H1 (cell line): ENCODE results near the gene PRPH2. TPM values are rescaled to one million over a fixed set of nuclear protein-coding genes. Genes with fewer than 3 reads are reported as not detected.

ENCODE experiments used
- CTCF ChIA-PET: fragments of 300-600 bp; sonication (Branson Sonifier 250); formaldehyde crosslinking; loops from one replicate; lab custom pipeline; 2021; ENCODE audit not compliant: partially characterized antibody; lab: Charles Lee
- POLR2A ChIA-PET: fragments of 300-600 bp; sonication (Branson Sonifier 250); formaldehyde crosslinking; loops from one replicate; lab custom pipeline; 2021; ENCODE audit warnings: inconsistent platforms; ENCODE audit not compliant: partially characterized antibody; lab: Charles Lee
- DNase-seq, 2 experiments: peaks; one replicate each; pipeline versions ENCODE4 v3.0.0 to v3.0.0-alpha.2; 2010 to 2022; ENCODE audit warnings: low spot score in 2 of 2, low read depth in 1 of 2, mixed read lengths in 1 of 2
- FAIRE-seq: peaks from 2 replicates; lab custom pipeline; 2011; peaks lifted over from hg19 to GRCh38; lab: Jason Lieb, UNC
- H2AFZ ChIP-seq: 2 replicates; pipeline ENCODE4 v1.8.1; 2012; ENCODE audit warnings: low read length, inconsistent platforms
- H2AK5ac ChIP-seq: 2 replicates; pipeline ENCODE4 v1.6.1; 2013; ENCODE audit warnings: low read depth, low read length
- H2BK120ac ChIP-seq: replicated peaks from 2 replicates; pipeline ENCODE3; 2013; ENCODE audit warnings: low read depth, low read length, inconsistent platforms
- H2BK12ac ChIP-seq: 2 replicates; pipeline ENCODE4 v1.6.1; 2013; ENCODE audit warnings: low read depth, low read length
- H2BK15ac ChIP-seq: 2 replicates; pipeline ENCODE4 v1.6.1; 2013; ENCODE audit warnings: low read length
- H2BK20ac ChIP-seq: 2 replicates; pipeline ENCODE4 v1.6.1; 2013; ENCODE audit warnings: low read length
- H2BK5ac ChIP-seq: 2 replicates; pipeline ENCODE4 v1.6.1; 2013; ENCODE audit warnings: low read depth, low read length
- H3K14ac ChIP-seq: 2 replicates; pipeline ENCODE4 v1.6.1; 2013; ENCODE audit warnings: inconsistent platforms; ENCODE audit not compliant: insufficient read length
- H3K18ac ChIP-seq: 2 replicates; pipeline ENCODE4 v1.6.1; 2013; ENCODE audit warnings: low read length; ENCODE audit errors: extremely low read depth
- H3K23ac ChIP-seq: 2 replicates; pipeline ENCODE4 v1.6.1; 2013; ENCODE audit warnings: inconsistent platforms; ENCODE audit not compliant: insufficient read length
- H3K23me2 ChIP-seq: 2 replicates; pipeline ENCODE4 v1.6.1; 2013; ENCODE audit warnings: low read depth, low read length
- H3K27ac ChIP-seq: 2 replicates; pipeline ENCODE4 v1.6.1; 2011; ENCODE audit warnings: low read depth, low read length, inconsistent platforms
- H3K27me3 ChIP-seq, 4 experiments: replicated peaks in 1 of 4; 1 replicate in 1 of 4; 2 replicates in 3 of 4; pipeline versions ENCODE4 v1.6.1 to v1.8.1; 2011 to 2013; ENCODE audit warnings: low read length in 3 of 4, mild to moderate bottlenecking in 3 of 4, inconsistent platforms in 2 of 4, mixed read lengths in 2 of 4, moderate library complexity in 1 of 4; ENCODE audit not compliant: control insufficient read depth in 3 of 4, insufficient read depth in 3 of 4; ENCODE audit errors: extremely low read depth in 1 of 4
- H3K36me3 ChIP-seq, 4 experiments: 2 replicates each; pipeline versions ENCODE4 v1.6.1 to v1.8.1; 2011 to 2013; ENCODE audit warnings: mild to moderate bottlenecking in 4 of 4, low read length in 3 of 4, moderate library complexity in 2 of 4, control low read depth in 1 of 4, inconsistent platforms in 1 of 4; ENCODE audit not compliant: insufficient read depth in 4 of 4, control insufficient read depth in 2 of 4
- H3K4ac ChIP-seq: replicated peaks from 2 replicates; pipeline ENCODE3; 2013; ENCODE audit warnings: low read length, low read depth, mixed read lengths, inconsistent platforms; ENCODE audit not compliant: insufficient read length
- H3K4me1 ChIP-seq, 4 experiments: replicated peaks in 1 of 4; 1 replicate in 1 of 4; 2 replicates in 3 of 4; pipeline versions ENCODE4 v1.6.1 to v1.8.1; 2011 to 2013; ENCODE audit warnings: low read length in 3 of 4, inconsistent platforms in 2 of 4, mixed read lengths in 1 of 4; ENCODE audit not compliant: insufficient read depth in 4 of 4, control insufficient read depth in 3 of 4
- H3K4me2 ChIP-seq, 2 experiments: 2 replicates each; pipeline versions ENCODE4 v1.6.1 to v1.8.1; 2011 to 2013; ENCODE audit warnings: low read depth in 2 of 2, low read length in 2 of 2, control low read depth in 1 of 2, inconsistent platforms in 1 of 2, mild to moderate bottlenecking in 1 of 2; ENCODE audit not compliant: insufficient read depth in 1 of 2
- H3K4me3 ChIP-seq, 4 experiments: fragments of 200-600, 300-600 bp in 1 of 4; sonication (generic), shearing (Covaris generic), sonication (Bioruptor Twin) in 1 of 4; 2 replicates each; pipeline versions ENCODE4 v1.5.1 to v1.8.1; 2011 to 2016; ENCODE audit warnings: low read length in 4 of 4, low read depth in 3 of 4, control low read depth in 2 of 4, inconsistent platforms in 2 of 4, mild to moderate bottlenecking in 2 of 4, mixed read lengths in 1 of 4, moderate library complexity in 1 of 4; ENCODE audit not compliant: insufficient read depth in 2 of 4; ENCODE audit errors: extremely low read depth in 1 of 4
- H3K56ac ChIP-seq: replicated peaks from 2 replicates; pipeline ENCODE3; 2013; ENCODE audit warnings: low read depth, mild to moderate bottlenecking, mixed read lengths, low read length, inconsistent platforms; ENCODE audit not compliant: insufficient read length
- H3K79me1 ChIP-seq: 2 replicates; pipeline ENCODE4 v1.6.1; 2013; ENCODE audit warnings: low read depth, low read length, control low read depth
- H3K79me2 ChIP-seq, 2 experiments: 2 replicates each; pipeline versions ENCODE4 v1.6.1 to v1.8.1; 2012 to 2013; ENCODE audit warnings: low read length in 2 of 2, mild to moderate bottlenecking in 2 of 2, inconsistent platforms in 1 of 2; ENCODE audit not compliant: insufficient read depth in 2 of 2, control insufficient read depth in 1 of 2
- H3K9ac ChIP-seq, 4 experiments: replicated peaks in 1 of 4; 1 replicate in 1 of 4; 2 replicates in 3 of 4; pipeline versions ENCODE4 v1.6.1 to v1.8.1; 2011 to 2013; ENCODE audit warnings: low read depth in 3 of 4, low read length in 3 of 4, control low read depth in 2 of 4, mild to moderate bottlenecking in 2 of 4, moderate library complexity in 2 of 4, inconsistent platforms in 1 of 4; ENCODE audit errors: extremely low read depth in 1 of 4
- H3K9me3 ChIP-seq, 2 experiments: 2 replicates each; pipeline versions ENCODE4 v1.6.1 to v1.8.1; 2012 to 2013; ENCODE audit warnings: mild to moderate bottlenecking in 2 of 2, moderate library complexity in 2 of 2, control low read depth in 1 of 2, inconsistent platforms in 1 of 2, low read depth in 1 of 2, low read length in 1 of 2, mixed read lengths in 1 of 2; ENCODE audit not compliant: insufficient read depth in 2 of 2
- H4K20me1 ChIP-seq, 2 experiments: replicated peaks in 1 of 2; 2 replicates each; pipeline versions ENCODE3 to v1.8.1; 2011 to 2013; ENCODE audit warnings: inconsistent platforms in 2 of 2, low read length in 2 of 2, mild to moderate bottlenecking in 1 of 2; ENCODE audit not compliant: insufficient read depth in 2 of 2, control insufficient read depth in 1 of 2
- H4K5ac ChIP-seq: 2 replicates; pipeline ENCODE4 v1.6.1; 2013; ENCODE audit warnings: low read length, low read depth, mixed read lengths, inconsistent platforms; ENCODE audit not compliant: insufficient read length
- H4K8ac ChIP-seq: 2 replicates; pipeline ENCODE4 v1.8.0; 2013; ENCODE audit warnings: mild to moderate bottlenecking, moderate library complexity, low read length, inconsistent platforms; ENCODE audit not compliant: insufficient read depth; ENCODE audit errors: extremely low read depth
- H4K91ac ChIP-seq: replicated peaks from 2 replicates; pipeline ENCODE3; 2013; ENCODE audit warnings: low read length, mixed read lengths, inconsistent platforms; ENCODE audit not compliant: insufficient read length
- BACH1 ChIP-seq: IDR thresholded peaks from 2 replicates; pipeline ENCODE4 v1.6.1; 2012; ENCODE audit warnings: low read length, improper control_type of control experiment
- CTBP2 ChIP-seq: IDR thresholded peaks from 2 replicates; pipeline ENCODE4 v1.7.0; 2011; ENCODE audit warnings: borderline replicate concordance, mild to moderate bottlenecking, moderate library complexity, mixed read lengths, low read length; ENCODE audit not compliant: insufficient read depth, insufficient read length
- CTCF ChIP-seq, 3 experiments: IDR thresholded peaks; 1 replicate in 2 of 3; 2 replicates in 1 of 3; pipeline versions ENCODE4 v1.5.1 to v1.6.1; 2011; ENCODE audit warnings: low read length in 3 of 3, mild to moderate bottlenecking in 3 of 3, inconsistent platforms in 2 of 3, low read depth in 1 of 3, moderate library complexity in 1 of 3; ENCODE audit not compliant: insufficient read depth in 1 of 3; ENCODE audit errors: control extremely low read depth in 1 of 3
- KDM1A ChIP-seq: fragments of 200-600, 300-600 bp; sonication (generic); IDR thresholded peaks from 2 replicates; pipeline ENCODE4 v1.7.1; 2016; ENCODE audit warnings: mild to moderate bottlenecking, low read length, borderline replicate concordance
- POLR2AphosphoS5 ChIP-seq: IDR thresholded peaks from 2 replicates; pipeline ENCODE4 v1.6.1; 2011; ENCODE audit warnings: low read depth, low read length
- POU5F1 ChIP-seq: IDR thresholded peaks from 2 replicates; pipeline ENCODE4 v1.6.1; 2011; ENCODE audit warnings: low read depth, mild to moderate bottlenecking, low read length, moderate library complexity
- RAD21 ChIP-seq, 2 experiments: IDR thresholded peaks in 1 of 2; conservative IDR thresholded peaks in 1 of 2; 2 replicates each; pipeline ENCODE4 v1.6.1; 2011; ENCODE audit warnings: low read depth in 2 of 2, low read length in 2 of 2, improper control_type of control experiment in 1 of 2, inconsistent platforms in 1 of 2, mild to moderate bottlenecking in 1 of 2, moderate library complexity in 1 of 2
- TCF12 ChIP-seq: IDR thresholded peaks from 2 replicates; pipeline ENCODE4 v1.6.1; 2011; ENCODE audit warnings: low read depth, mild to moderate bottlenecking, low read length
- USF2 ChIP-seq: IDR thresholded peaks from 2 replicates; pipeline ENCODE4 v1.6.1; 2011; ENCODE audit warnings: low read length, improper control_type of control experiment
- WGBS, 2 experiments: shearing (Covaris generic) in 1 of 2; methylation state at CpG; one replicate each; pipeline versions ENCODE4 v1.1.6 to v1.1.7; 2013 to 2015; ENCODE audit warnings: low lambda C conversion rate in 2 of 2, mixed read lengths in 2 of 2, inconsistent platforms in 1 of 2, low coverage in 1 of 2, missing lambda C conversion rate in 1 of 2; ENCODE audit not compliant: insufficient replicate concordance in 2 of 2, insufficient coverage in 1 of 2, insufficient read length in 1 of 2; ENCODE audit errors: extremely low coverage in 1 of 2, missing lambda C conversion rate in 1 of 2; 5-methylcytosine and 5-hydroxymethylcytosine counted together
- polyA plus RNA-seq, 7 experiments: library from polyadenylated mRNA; depleted of rRNA in 3 of 7; stranded (reverse) in 5 of 7; unstranded in 2 of 7; fragments of >200 nt in 5 of 7; fragments of 200-250 nt in 2 of 7; gene quantifications; 1 replicate in 5 of 7; 2 replicates in 1 of 7; 4 replicates in 1 of 7; pipeline versions ENCODE4 v1.2.1 to v1.2.3, GENCODE V29; 2011 to 2013; ENCODE audit warnings: missing spikeins in 2 of 7, mixed read lengths in 2 of 7
- total RNA-seq: library from RNA; stranded (reverse); fragmentation: NEBNext Ultra II Directional; extraction: Animal tissue kit (Norgen Biotek cat#: 25700); gene quantifications from 2 replicates; pipeline ENCODE4 v1.2.1, GENCODE V29; 2021

PRPH2 gene
- total and polyA plus RNA-seq, 2 of the 8 experiments (the other 6 are each of a cell fraction or from before 2014, with no cell fraction given): 0.23 to 0.65 TPM

GRCh38 chr6:42661540-42662153, 60.8 kb downstream of the PRPH2 start:
- H4K5ac ChIP-seq: no peak overlapping the region
- no peak overlapping the region for H3K9ac ChIP-seq
- H3K18ac ChIP-seq: no peak overlapping the region
- H2AK5ac ChIP-seq: no peak overlapping the region
- no peaks in the 10 kb centered on the region for H3K9me3 ChIP-seq
- no peak overlapping the region for H3K4me2 ChIP-seq
- peaks cover 4 to 47% (median 30%) of the 10 kb centered on the region in 4 experiments; a peak in 7 of 8 replicates for H3K36me3 ChIP-seq
- H3K14ac ChIP-seq: no peak overlapping the region
- ChIA-PET CTCF (interaction anchor here (0.6 to 8.7 kb wide), 37 partner anchors 8 to 446 kb away, joined by 3 to 87 read pairs (median 4); partner anchors contain the start of genes PRPH2, RPL7L1 and UBR2), POLR2A (interaction anchor here (0.8 kb wide), 1 partner anchor 121 kb away, joined by 3 read pairs; no protein-coding TSS in a partner anchor)
- H2BK120ac ChIP-seq: no peak overlapping the region
- no peaks in the 10 kb centered on the region for H4K20me1 ChIP-seq
- no peak overlapping the region for H2BK20ac ChIP-seq
- no peaks in the 10 kb centered on the region for H3K79me1 ChIP-seq
- no peak overlapping the region for H2BK5ac ChIP-seq
- H3K79me2 ChIP-seq: no peaks in the 10 kb centered on the region
- H2AFZ ChIP-seq: no peak overlapping the region
- no peak overlapping the region for H2BK12ac ChIP-seq
- FAIRE-seq (peak; percentile 91), DNase-seq (peak; percentile 13 to 91)
- H3K27me3 ChIP-seq: no peaks in the 10 kb centered on the region
- no peak overlapping the region for H3K27ac ChIP-seq
- no peak overlapping the region for H2BK15ac ChIP-seq
- no peak overlapping the region for H3K4ac ChIP-seq
- 9% methylated on average over 5 of the region's 5 CpGs; no CpG with 5 or more reads in 1 of the 2 experiments for WGBS, 2 experiments
- no peak overlapping the region for H3K23ac ChIP-seq
- H3K4me1 ChIP-seq: no peaks in the 10 kb centered on the region
- no peaks in the 10 kb centered on the region for H3K23me2 ChIP-seq
- no peak overlapping the region for H3K56ac ChIP-seq
- no peak overlapping the region for H4K91ac ChIP-seq
- no peak overlapping the region for H4K8ac ChIP-seq
- H3K4me3 ChIP-seq: no peak overlapping the region
- TF ChIP-seq TCF12 (no peak), POLR2AphosphoS5 (no peak), CTCF (IDR thresholded peaks at IDR 0.05; ENCODE audit: control extremely low read depth in 1 of 3, insufficient read depth in 1 of 3, low read depth in 1 of 3, low read length in 3 of 3) (peak; percentile 16 to 88 (median 79)), RAD21 (IDR thresholded peaks at IDR 0.05 in 1 of 2, conservative IDR thresholded peaks at IDR 0.05 in 1 of 2; ENCODE audit: low read depth in 2 of 2, low read length in 2 of 2) (peak; percentile 85 to 92), USF2 (no peak), CTBP2 (no peak), BACH1 (no peak), POU5F1 (no peak), KDM1A (no peak)
